Activated naive CD4-positive, alpha-beta T cell (primary cell): ENCODE data around the gene LGSN.
"Not testable (repeated sequence)": the region's sequence is repeated elsewhere in the genome, so short reads cannot be mapped to it uniquely, and the experiment has no call there.

Experiments used
- DNase-seq, 4 experiments: peaks; one replicate each; lab custom pipeline; 2025; lab: John Stamatoyannopoulos, UW

The LGSN gene

GRCh38 chr6:63319939-63320338 lies at the start of gene LGSN:
Gene LGSN, minus strand, starts transcription at chr6:63319983. Its CDS starts 40 bp downstream, at chr6:63319943.
- DNase-seq, result no peak

- DNase-seq, result no peak
Observed at GRCh38 chr6:63368347-63368746, 48.6 kb upstream of the LGSN start.

GRCh38 chr6:63362500-63363120 lies 42.8 kb upstream of the LGSN start:
- not testable (repeated sequence) for DNase-seq

- not testable (repeated sequence) for DNase-seq
Observed at GRCh38 chr6:63357384-63357783, 37.6 kb upstream of the LGSN start.

GRCh38 chr6:63355632-63356031 lies 35.8 kb upstream of the LGSN start:
- DNase-seq, result no peak

GRCh38 chr6:63353286-63353630 lies 33.5 kb upstream of the LGSN start:
- no peak for DNase-seq

GRCh38 chr6:63352544-63353285 lies 32.9 kb upstream of the LGSN start:
- DNase-seq, result no peak

GRCh38 chr6:63352069-63352543 lies 32.3 kb upstream of the LGSN start:
- no peak for DNase-seq

GRCh38 chr6:63349401-63349800 lies 29.6 kb upstream of the LGSN start:
- no peak for DNase-seq

- DNase-seq, result no peak
Observed at GRCh38 chr6:63348836-63349235, 29.1 kb upstream of the LGSN start.

GRCh38 chr6:63347599-63347998 lies 27.8 kb upstream of the LGSN start:
- no peak for DNase-seq

GRCh38 chr6:63346217-63346835 lies 26.5 kb upstream of the LGSN start:
- DNase-seq, result no peak

GRCh38 chr6:63340351-63340750 lies 20.6 kb upstream of the LGSN start:
- DNase-seq, result no peak

GRCh38 chr6:63334652-63335051 lies 14.9 kb upstream of the LGSN start:
- not testable (repeated sequence) for DNase-seq

GRCh38 chr6:63333440-63333839 lies 13.7 kb upstream of the LGSN start:
- no peak for DNase-seq

- DNase-seq, result not testable (repeated sequence)
Observed at GRCh38 chr6:63326630-63327029, 6.8 kb upstream of the LGSN start.

GRCh38 chr6:63322981-63323380 lies 3.2 kb upstream of the LGSN start:
- no peak for DNase-seq

GRCh38 chr6:63321821-63322220 lies 2.0 kb upstream of the LGSN start:
- no peak for DNase-seq

- no peak for DNase-seq
Observed at GRCh38 chr6:63317641-63318040, 2.1 kb downstream of the LGSN start.

- DNase-seq, result no peak
Observed at GRCh38 chr6:63316113-63316512, 3.7 kb downstream of the LGSN start.

- DNase-seq, result no peak
Observed at GRCh38 chr6:63313111-63313510, 6.7 kb downstream of the LGSN start.

GRCh38 chr6:63307581-63308246 lies 12.1 kb downstream of the LGSN start:
- no peak for DNase-seq

- DNase-seq, result no peak
Observed at GRCh38 chr6:63306420-63306819, 13.4 kb downstream of the LGSN start.
